NCI-H187 treated with DMSO at 0.1 percent for 48 hours (cell line): ENCODE results near the gene ARHGEF37.

ENCODE experiments used
- DNase-seq: peaks from one replicate; lab custom pipeline; 2025; lab: John Stamatoyannopoulos, UW

ARHGEF37 gene

DNA sequence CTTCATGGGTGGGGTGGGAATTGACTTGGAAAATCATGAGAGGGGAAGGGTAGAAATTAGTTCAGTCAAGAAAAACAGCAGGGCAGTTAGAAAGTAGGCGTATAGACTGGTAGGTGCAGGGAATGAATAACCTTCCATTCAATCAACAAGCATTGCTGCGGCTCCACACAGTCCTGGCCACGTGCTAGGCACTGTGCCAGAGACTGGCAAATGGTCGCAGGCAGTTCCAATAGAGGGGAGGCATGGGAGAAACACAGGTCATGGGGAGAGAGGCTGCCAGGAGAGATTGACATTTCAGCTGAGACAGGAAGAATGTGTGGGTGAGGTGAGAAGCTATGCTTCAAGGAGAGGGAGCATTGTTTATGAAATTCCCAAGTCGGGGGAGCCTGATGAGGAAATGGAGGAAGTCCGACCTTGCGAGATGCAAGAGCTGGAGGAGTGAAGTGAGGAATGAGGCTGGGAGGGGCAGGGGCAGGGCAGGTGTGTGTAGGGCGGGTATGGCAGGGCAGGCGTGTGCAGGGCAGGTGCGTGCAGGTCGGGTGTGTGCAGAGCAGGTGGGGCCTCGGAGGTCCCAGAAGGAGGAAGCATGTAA, 94.4 kb downstream of the ARHGEF37 start:
- DNase-seq, result no peak

DNA sequence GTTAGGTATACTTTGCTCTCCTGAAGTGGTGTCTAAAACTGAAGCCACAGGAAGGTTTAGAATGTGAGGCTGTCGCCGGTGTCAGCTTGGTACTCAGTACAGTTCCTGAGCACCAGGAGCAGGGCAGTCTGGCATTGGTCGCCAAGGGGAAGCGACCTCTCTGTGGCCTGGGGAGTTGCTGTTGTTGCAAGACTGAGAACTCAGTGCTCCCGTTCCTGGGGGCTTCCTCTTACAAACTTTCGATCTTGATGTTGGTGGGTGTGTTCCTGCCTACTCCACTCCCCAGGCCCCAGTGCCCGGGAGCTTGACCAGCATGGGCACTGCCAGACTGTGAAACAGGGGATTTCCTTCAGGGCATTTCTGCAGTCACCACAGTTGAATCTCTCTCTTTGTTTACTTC, 96.4 kb downstream of the ARHGEF37 start:
- no peak for DNase-seq

DNA sequence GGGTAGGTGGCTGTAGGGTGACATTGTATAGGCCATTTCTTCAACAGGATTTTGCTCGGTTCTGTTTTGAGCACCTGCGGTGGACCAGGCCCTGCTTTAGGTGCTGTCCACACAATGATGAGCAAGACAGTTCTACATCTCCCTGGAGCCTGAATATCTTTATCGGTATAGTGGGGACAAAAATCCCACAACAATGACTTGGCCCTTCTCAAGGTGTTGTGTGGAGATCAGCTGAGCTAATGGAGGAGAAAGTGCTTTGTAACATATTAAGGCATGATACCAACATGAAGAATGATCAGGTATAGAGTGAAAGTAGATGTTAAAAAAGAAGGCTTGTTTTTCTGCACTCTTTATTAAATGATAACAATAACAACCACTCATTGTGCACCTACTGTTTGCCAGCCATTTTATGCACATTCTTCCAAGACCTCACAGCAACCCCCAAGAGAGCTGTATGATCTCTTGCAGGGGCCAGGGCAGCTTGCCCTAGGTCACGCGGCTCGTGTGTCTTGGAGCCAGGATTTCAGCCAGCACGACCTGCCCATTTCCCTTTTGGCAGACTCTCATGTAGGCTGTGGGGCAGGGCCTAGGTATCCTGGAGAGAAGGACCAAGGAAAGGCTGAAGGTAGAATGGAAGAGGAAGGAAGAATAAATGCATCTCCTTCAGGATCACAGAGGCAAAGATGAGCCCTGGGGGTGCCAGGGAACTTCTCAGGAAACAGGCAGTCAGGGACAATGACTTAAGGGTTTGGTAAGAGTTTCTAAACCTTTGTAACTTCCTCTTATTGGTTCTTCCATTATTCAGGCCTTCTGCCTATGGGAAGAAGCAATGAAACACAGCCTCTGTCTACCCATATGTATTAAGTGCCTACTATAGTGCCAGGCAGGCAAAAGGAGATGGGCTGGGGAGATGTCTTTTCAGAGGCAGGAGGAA, 98.8 kb downstream of the ARHGEF37 start:
- no peak for DNase-seq

DNA sequence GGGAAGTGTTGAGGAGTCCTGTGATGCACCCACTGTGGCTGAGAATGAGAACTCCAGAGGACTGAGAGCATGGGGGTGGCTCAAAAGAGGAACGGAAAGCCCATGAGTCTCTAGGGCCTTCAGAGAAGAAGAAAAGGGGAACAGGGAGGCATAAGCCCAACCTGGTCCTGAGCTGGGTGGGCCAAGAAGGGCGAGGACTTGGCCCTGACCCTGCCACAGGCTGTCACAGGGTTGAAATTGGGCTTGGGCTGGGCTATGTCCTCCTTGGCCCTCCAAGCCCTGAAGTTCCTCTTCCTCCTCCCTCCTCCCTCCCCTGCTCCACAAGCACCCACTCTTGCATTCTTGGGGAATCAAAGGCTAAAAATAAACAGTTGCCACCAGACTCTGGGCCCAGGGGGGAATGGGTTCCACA, 99.5 kb downstream of the ARHGEF37 start:
- DNase-seq, result no peak

DNA sequence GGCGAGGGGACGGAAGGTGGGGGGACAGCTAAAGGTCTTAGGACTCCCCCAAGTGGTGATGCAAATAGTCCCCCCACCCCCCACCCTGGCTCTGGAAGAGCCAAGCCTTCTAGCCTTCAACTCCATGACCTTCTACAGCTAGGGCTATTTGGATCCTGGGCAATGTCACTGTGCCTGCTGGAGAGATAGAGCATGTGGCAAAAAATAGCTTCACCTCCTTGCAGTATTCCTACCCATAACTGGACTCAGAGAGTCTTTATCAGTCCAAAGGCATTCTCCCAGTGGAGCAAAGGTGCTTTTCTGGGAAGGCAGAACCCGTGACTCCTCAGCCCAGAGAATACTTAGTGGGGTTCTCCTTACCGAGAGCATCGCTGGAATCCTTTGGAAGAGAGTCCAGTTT, 100.0 kb downstream of the ARHGEF37 start:
- no peak for DNase-seq

DNA sequence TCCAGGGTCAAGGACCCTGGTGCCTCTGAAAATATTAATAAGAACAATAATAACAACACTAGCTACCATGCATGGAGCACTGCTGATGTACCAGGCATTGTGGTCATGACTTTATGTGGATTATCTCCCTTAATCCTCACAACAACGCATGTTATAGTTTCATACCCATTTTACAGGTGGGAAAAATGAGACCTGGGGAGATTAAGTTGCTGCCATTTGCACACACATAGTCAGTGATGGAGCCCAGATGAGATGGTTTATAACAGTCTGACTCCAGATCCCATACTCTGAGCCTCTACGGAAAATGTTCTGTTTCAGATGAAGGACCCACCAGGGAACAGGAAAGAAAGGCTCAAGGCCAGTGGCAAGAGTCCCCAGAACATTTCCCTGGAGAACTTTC, 100.6 kb downstream of the ARHGEF37 start:
- DNase-seq, result no peak

DNA sequence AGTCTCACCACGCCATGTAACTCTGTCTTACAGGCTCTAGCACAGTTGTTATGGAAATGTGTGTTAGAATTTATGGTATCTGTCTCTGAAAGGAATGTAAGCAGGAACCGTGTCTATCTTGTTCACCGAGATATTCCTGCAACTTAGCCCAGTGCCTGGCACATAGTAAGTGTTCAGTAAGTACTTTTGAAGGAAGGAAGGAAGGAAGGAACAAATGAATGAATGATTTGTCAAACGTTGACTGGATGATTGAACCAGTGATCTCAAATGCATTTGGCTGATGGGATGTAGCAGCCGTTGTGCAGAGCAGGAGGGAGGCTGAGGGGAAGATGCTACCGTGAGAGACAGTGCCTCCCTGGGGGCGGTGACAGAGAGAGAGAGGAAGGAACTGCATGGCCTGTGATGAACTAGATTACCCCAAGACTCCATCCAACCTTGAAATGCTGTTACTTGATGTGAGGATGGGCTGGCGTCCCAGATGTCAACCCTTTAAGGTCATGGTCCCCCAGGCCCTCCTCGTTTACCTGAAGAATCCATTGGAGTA, 101.3 kb downstream of the ARHGEF37 start:
- no peak for DNase-seq

DNA sequence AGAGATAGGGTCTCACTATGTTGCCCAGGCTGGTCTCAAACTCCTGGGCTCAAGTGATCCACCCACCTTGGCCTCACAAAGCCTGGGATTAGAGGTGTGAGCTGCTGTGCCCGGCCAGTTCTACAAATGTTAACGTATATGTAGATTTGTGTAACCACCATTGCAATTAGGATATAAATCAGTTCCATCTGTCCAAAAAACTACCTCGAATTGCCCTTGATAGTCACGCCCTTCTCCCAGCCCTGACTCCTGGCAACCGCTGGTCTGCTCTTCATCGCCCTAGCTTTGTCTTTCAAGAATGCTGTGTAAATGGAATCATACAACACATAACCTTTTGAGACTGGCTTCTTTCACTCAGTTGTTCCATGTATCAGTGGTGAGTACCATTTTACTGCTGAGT, 102.7 kb downstream of the ARHGEF37 start:
- no peak for DNase-seq

DNA sequence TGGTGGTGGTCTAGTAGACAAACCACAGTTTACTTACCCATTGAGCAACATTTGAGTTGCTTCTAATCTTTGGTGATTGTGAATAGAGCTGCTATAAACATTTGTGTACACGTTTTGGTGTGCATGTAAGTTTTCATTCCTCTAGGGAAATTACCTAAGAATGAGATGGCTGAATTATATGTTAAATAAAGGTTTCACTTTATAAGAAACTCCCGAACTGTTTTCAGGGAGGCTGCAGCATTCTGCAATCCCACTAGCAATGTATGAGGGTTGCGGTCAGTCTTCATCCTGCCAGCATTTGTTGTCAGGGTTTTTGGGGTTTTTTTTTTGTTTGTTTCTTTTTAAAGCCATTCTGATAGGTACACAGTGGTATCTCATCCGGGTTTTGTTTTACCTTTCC, 103.1 kb downstream of the ARHGEF37 start:
- DNase-seq, result no peak
